Natural killer cell (primary cell): ENCODE data around the gene TTI1. TPM values are rescaled to one million over a fixed set of nuclear protein-coding genes. Genes with fewer than 3 reads are reported as not detected.

Experiments
- ATAC-seq, 3 donors: fragments of 150-1000 bp in 2 of 3; fragments of 200-7000 bp in 1 of 3; cut with Tn5 transposase; 1 replicate in 1 of 3; 2 replicates in 2 of 3; pipeline ENCODE4 v1.10.0; 2021; ENCODE audit warnings: mild to moderate bottlenecking in 2 of 3, moderate library complexity in 2 of 3
- DNase-seq, 2 donors: peaks; one replicate each; pipeline versions ENCODE4 v3.0.0 to v3.0.0-alpha.2; 2013 to 2021; ENCODE audit warnings: mixed read lengths in 1 of 2
- H3K27ac ChIP-seq: one replicate; pipeline ENCODE4 v1.5.1; 2013; ENCODE audit warnings: mild to moderate bottlenecking, low read length
- H3K27me3 ChIP-seq: one replicate; pipeline ENCODE4 v1.6.1; 2013; ENCODE audit warnings: low read length; ENCODE audit not compliant: control insufficient read depth, insufficient read depth
- H3K36me3 ChIP-seq: one replicate; pipeline ENCODE4 v1.6.1; 2013; ENCODE audit warnings: low read length; ENCODE audit not compliant: control insufficient read depth, insufficient read depth
- H3K4me1 ChIP-seq: one replicate; pipeline ENCODE4 v1.6.1; 2013; ENCODE audit warnings: low read length; ENCODE audit not compliant: control insufficient read depth, insufficient read depth
- H3K4me3 ChIP-seq: one replicate; pipeline ENCODE4 v1.5.1; 2013; ENCODE audit warnings: low read length
- H3K9me3 ChIP-seq: one replicate; pipeline ENCODE4 v1.6.1; 2013; ENCODE audit warnings: low read length; ENCODE audit not compliant: control insufficient read depth, insufficient read depth
- H3K27ac Mint-ChIP-seq, 2 donors: one replicate each; pipeline ENCODE4 v1.8.0; 2022; ENCODE audit warnings: mild to moderate bottlenecking in 2 of 2, mixed read lengths in 2 of 2, moderate library complexity in 1 of 2
- H3K27me3 Mint-ChIP-seq, 2 donors: one replicate each; pipeline ENCODE4 v1.8.0; 2022; ENCODE audit warnings: low read depth in 2 of 2, mixed read lengths in 2 of 2
- H3K36me3 Mint-ChIP-seq: one replicate; pipeline ENCODE4 v1.8.0; 2022; ENCODE audit warnings: mixed read lengths
- H3K4me1 Mint-ChIP-seq, 2 donors: one replicate each; pipeline ENCODE4 v1.8.0; 2022; ENCODE audit warnings: mixed read lengths in 2 of 2
- H3K4me3 Mint-ChIP-seq: one replicate; pipeline ENCODE4 v1.8.0; 2022; ENCODE audit warnings: mild to moderate bottlenecking, moderate library complexity, mixed read lengths
- H3K9me3 Mint-ChIP-seq, 2 donors: one replicate each; pipeline ENCODE4 v1.8.0; 2022; ENCODE audit warnings: mixed read lengths in 2 of 2
- WGBS: methylation state at CpG from one replicate; pipeline ENCODE4 v1.1.7; 2013; ENCODE audit warnings: missing lambda C conversion rate; ENCODE audit not compliant: insufficient coverage; 5-methylcytosine and 5-hydroxymethylcytosine counted together
- intact Hi-C: fragments of 100-400 bp; cut with micrococcal nuclease; formaldehyde crosslinking; loops from one replicate; pipeline ENCODE4 v1.14.2; 2022
- total RNA-seq, 4 donors: library from RNA; stranded (reverse); fragments of 120-200 nt in 1 of 4; gene quantifications; one replicate each; pipeline versions ENCODE4 v1.2.3 to v1.2.4, GENCODE V29; 2013 to 2022
- TF ChIP-seq, protein P1 (sequence below): fragments of 200-600 bp; IDR thresholded peaks from one replicate; pipeline ENCODE4 v1.8.0; 2022; ENCODE audit warnings: antibody characterized with exemption

Gene TTI1
- total RNA-seq, 3 donors from 2014 or later (not counting 1 experiment from before 2014, with no cell fraction given) = 15.9 to 23.9 (median 18.9) TPM

DNA sequence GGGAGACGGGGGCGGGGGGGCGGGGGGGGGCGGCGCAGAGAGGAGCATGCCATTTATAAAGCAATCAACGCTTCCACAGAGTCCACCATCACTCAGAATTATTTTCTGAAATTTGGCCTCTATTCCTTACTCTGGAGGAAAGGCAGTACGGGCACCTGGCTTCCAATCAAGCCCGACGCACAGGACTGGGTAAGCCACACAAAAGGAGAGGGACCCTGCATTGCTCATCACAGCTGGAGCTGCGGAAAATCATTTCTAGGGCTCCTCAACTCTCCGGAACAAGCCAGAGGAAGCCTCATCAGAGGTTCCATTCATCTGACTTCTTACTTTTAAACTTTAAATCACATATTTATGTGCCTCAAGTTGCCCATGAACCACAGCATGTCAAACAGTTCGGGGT lies 55.9 kb downstream of the TTI1 start:
- H3K36me3 Mint-ChIP-seq = peaks cover 8% of the 10 kb centered on the region
- 39% methylated on average over 9 of the region's 12 CpGs for WGBS

DNA sequence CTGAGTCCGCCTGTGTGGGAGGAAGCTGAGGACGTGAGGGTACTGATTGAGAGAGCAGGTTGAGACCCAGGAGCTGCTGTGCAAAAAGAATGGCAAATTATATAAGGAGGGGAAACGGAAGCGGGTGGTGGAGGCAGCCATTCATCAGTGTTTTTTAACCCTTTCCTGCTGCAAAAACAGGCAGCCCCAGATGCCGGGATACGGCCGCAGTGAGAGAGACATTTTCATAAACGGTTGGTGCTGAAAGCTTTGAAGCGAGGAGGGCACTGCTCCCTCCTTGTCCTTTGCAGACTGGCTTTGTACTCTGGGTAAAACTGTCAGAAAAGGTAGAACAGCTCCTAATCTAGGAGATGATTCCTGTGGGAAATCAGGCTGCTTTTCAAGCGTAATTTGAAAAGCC lies 56.4 kb downstream of the TTI1 start:
- no peak overlapping the region for H3K4me3 ChIP-seq
- DNase-seq (no peak), ATAC-seq (no peak)
- intact Hi-C loops = no loop called here
- Mint-ChIP-seq H3K9me3 (no peaks in the 10 kb centered on the region), H3K27ac (peak overlapping the region in 1 of 2 donors; percentile 52), H3K27me3 (no peaks in the 10 kb centered on the region), H3K36me3 (peaks cover 6% of the 10 kb centered on the region), H3K4me3 (no peak overlapping the region), H3K4me1 (peaks cover 0 to 19% of the 10 kb centered on the region in 2 donors)
- H3K36me3 ChIP-seq = peaks cover 5% of the 10 kb centered on the region
- H3K27me3 ChIP-seq = no peaks in the 10 kb centered on the region
- TF ChIP-seq, protein P1, sequence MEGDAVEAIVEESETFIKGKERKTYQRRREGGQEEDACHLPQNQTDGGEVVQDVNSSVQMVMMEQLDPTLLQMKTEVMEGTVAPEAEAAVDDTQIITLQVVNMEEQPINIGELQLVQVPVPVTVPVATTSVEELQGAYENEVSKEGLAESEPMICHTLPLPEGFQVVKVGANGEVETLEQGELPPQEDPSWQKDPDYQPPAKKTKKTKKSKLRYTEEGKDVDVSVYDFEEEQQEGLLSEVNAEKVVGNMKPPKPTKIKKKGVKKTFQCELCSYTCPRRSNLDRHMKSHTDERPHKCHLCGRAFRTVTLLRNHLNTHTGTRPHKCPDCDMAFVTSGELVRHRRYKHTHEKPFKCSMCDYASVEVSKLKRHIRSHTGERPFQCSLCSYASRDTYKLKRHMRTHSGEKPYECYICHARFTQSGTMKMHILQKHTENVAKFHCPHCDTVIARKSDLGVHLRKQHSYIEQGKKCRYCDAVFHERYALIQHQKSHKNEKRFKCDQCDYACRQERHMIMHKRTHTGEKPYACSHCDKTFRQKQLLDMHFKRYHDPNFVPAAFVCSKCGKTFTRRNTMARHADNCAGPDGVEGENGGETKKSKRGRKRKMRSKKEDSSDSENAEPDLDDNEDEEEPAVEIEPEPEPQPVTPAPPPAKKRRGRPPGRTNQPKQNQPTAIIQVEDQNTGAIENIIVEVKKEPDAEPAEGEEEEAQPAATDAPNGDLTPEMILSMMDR = no peak
- no peaks in the 10 kb centered on the region for H3K9me3 ChIP-seq
- H3K27ac ChIP-seq = no peak overlapping the region
- 23% methylated on average over 9 of the region's 10 CpGs for WGBS
- H3K4me1 ChIP-seq = peaks cover 4% of the 10 kb centered on the region

More for the DNA sequence above, 55.9 kb downstream of the TTI1 start:
- no peak overlapping the region for H3K4me3 ChIP-seq
- H3K27me3 ChIP-seq = no peaks in the 10 kb centered on the region
- intact Hi-C loops = no loop called here
- H3K4me3 Mint-ChIP-seq = no peak overlapping the region
- H3K4me1 Mint-ChIP-seq = peaks cover 0 to 16% of the 10 kb centered on the region in 2 donors
- no peaks in the 10 kb centered on the region for H3K9me3 Mint-ChIP-seq
- ATAC-seq (no peak), DNase-seq (no peak)
- no peaks in the 10 kb centered on the region for H3K27me3 Mint-ChIP-seq
- peaks cover 4% of the 10 kb centered on the region for H3K4me1 ChIP-seq
- no peak overlapping the region for H3K27ac ChIP-seq
- no peak overlapping the region for H3K27ac Mint-ChIP-seq
- H3K9me3 ChIP-seq = no peaks in the 10 kb centered on the region
- peaks cover 6% of the 10 kb centered on the region for H3K36me3 ChIP-seq
- TF ChIP-seq, protein P1 = no peak

GRCh38 chr20:37973059-37973910 lies 60.0 kb downstream of the TTI1 start:
- Histone ChIP-seq H3K27ac (no peak overlapping the region), H3K27me3 (no peaks in the 10 kb centered on the region), H3K4me1 (peaks cover 4% of the 10 kb centered on the region), H3K36me3 (no peaks in the 10 kb centered on the region), H3K4me3 (no peak overlapping the region), H3K9me3 (peaks cover 5% of the 10 kb centered on the region)
- Mint-ChIP-seq H3K4me3 (no peak overlapping the region), H3K9me3 (no peaks in the 10 kb centered on the region), H3K27me3 (peaks cover 0 to 6% of the 10 kb centered on the region in 2 donors), H3K27ac (no peak overlapping the region), H3K4me1 (peaks cover 0 to 21% of the 10 kb centered on the region in 2 donors), H3K36me3 (peaks cover 3% of the 10 kb centered on the region)
- 96% methylated on average over 10 of the region's 12 CpGs for WGBS
- ATAC-seq (no peak), DNase-seq (no peak)
- TF ChIP-seq, protein P1 = no peak
- intact Hi-C loops = no loop called here
